ENCODE results near the gene UCHL1. TPM values are rescaled to one million over a fixed set of nuclear protein-coding genes. Genes with fewer than 3 reads are reported as not detected.

Gene UCHL1
- total and polyA plus RNA-seq, 2 of the 13 experiments (the other 11 are each of a cell fraction or from before 2014, with no cell fraction given): not detected

DNA sequence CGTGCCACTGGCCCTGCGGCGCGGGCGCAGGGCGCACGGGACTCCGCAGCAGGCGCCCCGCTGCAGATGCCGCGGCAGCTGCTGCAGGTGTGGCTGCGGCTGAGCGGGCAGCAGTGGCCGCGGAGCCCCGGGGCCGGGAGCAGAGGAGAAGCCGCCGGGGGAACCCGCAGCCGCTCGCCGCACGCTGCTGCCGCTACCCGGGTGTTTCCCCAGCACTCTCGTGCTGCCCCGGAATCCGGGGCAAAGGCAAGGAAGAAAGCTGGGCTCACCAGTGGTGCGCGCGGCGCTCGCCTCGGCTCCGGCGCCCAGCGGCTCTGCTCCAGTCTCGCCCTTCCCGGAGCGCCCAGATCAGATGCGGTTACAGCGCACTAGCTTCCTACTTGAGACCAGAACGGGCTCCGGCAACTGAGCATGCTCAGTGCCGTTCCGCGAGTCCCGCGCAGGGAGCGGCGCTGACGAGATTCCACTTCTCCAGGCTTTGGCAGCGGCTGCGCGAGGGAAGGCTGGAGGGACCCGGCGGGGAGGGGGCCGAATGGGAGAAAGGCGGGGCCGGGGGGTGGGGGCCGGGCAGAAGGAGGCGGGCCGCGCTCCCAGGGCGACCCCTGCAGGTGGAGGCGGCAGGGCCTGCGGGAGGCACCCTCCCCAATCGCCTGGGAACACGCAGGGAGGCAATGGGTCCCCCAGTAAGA is 42.4 kb upstream of the UCHL1 start, which contains the start of gene APBB2 (continued):
- TF ChIP-seq FUBP1 (CRISPR knock-in tag; IDR thresholded peaks at IDR 0.05; ENCODE audit: borderline replicate concordance): no peak
- TF ChIP-seq KLF13 (CRISPR knock-in tag; IDR thresholded peaks at IDR 0.05): no peak
- no peak for TF ChIP-seq REXO4 (CRISPR knock-in tag; IDR thresholded peaks at IDR 0.05; ENCODE audit: borderline replicate concordance)
- 0 out of 2 replicates have a peak, but pooled peaks have one; percentile 31 for TF ChIP-seq ZNF672 (CRISPR knock-in tag; IDR thresholded peaks at IDR 0.05)
- peak; percentile 76 for TF ChIP-seq ZNF792 (CRISPR knock-in tag; IDR thresholded peaks at IDR 0.05)
- no peak for TF ChIP-seq ZSCAN21 (CRISPR knock-in tag; IDR thresholded peaks at IDR 0.05; ENCODE audit: borderline replicate concordance)
- TF ChIP-seq NR2F6 (IDR thresholded peaks at IDR 0.05): no peak
- 0 out of 2 replicates have a peak, but pooled peaks have one; percentile 29 for TF ChIP-seq NR2F6 (CRISPR knock-in tag; IDR thresholded peaks at IDR 0.05)
- no peak for TF ChIP-seq ZZZ3 (CRISPR knock-in tag; IDR thresholded peaks at IDR 0.05; ENCODE audit: borderline replicate concordance)
- TF ChIP-seq, protein P1, sequence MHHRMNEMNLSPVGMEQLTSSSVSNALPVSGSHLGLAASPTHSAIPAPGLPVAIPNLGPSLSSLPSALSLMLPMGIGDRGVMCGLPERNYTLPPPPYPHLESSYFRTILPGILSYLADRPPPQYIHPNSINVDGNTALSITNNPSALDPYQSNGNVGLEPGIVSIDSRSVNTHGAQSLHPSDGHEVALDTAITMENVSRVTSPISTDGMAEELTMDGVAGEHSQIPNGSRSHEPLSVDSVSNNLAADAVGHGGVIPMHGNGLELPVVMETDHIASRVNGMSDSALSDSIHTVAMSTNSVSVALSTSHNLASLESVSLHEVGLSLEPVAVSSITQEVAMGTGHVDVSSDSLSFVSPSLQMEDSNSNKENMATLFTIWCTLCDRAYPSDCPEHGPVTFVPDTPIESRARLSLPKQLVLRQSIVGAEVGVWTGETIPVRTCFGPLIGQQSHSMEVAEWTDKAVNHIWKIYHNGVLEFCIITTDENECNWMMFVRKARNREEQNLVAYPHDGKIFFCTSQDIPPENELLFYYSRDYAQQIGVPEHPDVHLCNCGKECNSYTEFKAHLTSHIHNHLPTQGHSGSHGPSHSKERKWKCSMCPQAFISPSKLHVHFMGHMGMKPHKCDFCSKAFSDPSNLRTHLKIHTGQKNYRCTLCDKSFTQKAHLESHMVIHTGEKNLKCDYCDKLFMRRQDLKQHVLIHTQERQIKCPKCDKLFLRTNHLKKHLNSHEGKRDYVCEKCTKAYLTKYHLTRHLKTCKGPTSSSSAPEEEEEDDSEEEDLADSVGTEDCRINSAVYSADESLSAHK (CRISPR knock-in tag; IDR thresholded peaks at IDR 0.05; ENCODE audit: borderline replicate concordance): no peak
- TF ChIP-seq MEF2D (CRISPR knock-in tag; IDR thresholded peaks at IDR 0.05): 0 out of 2 replicates have a peak, but pooled peaks have one; percentile 54
- TF ChIP-seq MAZ (IDR thresholded peaks at IDR 0.05; ENCODE audit: borderline replicate concordance, low read depth, low read length): peak; percentile 89
- peak; percentile 75 for TF ChIP-seq MAZ (CRISPR knock-in tag; IDR thresholded peaks at IDR 0.05; ENCODE audit: low read depth)
- peak; percentile 61 for TF ChIP-seq AGO1 (IDR thresholded peaks at IDR 0.05; ENCODE audit: low read depth, low read length, poor library complexity, severe bottlenecking)
- no peak for TF ChIP-seq ZNF878 (CRISPR knock-in tag; IDR thresholded peaks at IDR 0.05)
- no peak for TF ChIP-seq ZC3H4 (CRISPR knock-in tag; IDR thresholded peaks at IDR 0.05; ENCODE audit: borderline replicate concordance)
- TF ChIP-seq ZNF609 (CRISPR knock-in tag; IDR thresholded peaks at IDR 0.05; ENCODE audit: borderline replicate concordance): no peak
- 0 out of 2 replicates have a peak, but pooled peaks have one; percentile 17 for TF ChIP-seq MED1 (CRISPR knock-in tag; IDR thresholded peaks at IDR 0.05)
- no peak for TF ChIP-seq FOXK2 (IDR thresholded peaks at IDR 0.05)
- TF ChIP-seq SALL2 (CRISPR knock-in tag; IDR thresholded peaks at IDR 0.05): peak; percentile 60; the same call in 1 of the 2 replicates
- peak; percentile 34; the same call in 1 of the 2 replicates for TF ChIP-seq ZNF501 (CRISPR knock-in tag; IDR thresholded peaks at IDR 0.05)
